ENCODE data around the gene XXYLT1. TPM values are rescaled to one million over a fixed set of nuclear protein-coding genes. Genes with fewer than 3 reads are reported as not detected.
A peak's percentile ranks its signal among the peaks of the same experiment; 100 is the strongest.

Gene XXYLT1
- total RNA-seq, 1 donor from 2014 or later: 18.4 TPM

GRCh38 chr3:195151866-195152541, 119.0 kb downstream of the XXYLT1 start:
- peak; percentile 82 for DNase-seq (ENCODE audit: low read depth)

- no peak for DNase-seq (ENCODE audit: low read depth)
Observed at GRCh38 chr3:195151402-195151801, 119.6 kb downstream of the XXYLT1 start.

GRCh38 chr3:195150181-195151118, 120.5 kb downstream of the XXYLT1 start:
- DNase-seq (ENCODE audit: low read depth): no peak

GRCh38 chr3:195149292-195150030, 121.5 kb downstream of the XXYLT1 start:
- no peak for DNase-seq (ENCODE audit: low read depth)

- DNase-seq (ENCODE audit: low read depth): no peak
Observed at GRCh38 chr3:195148549-195148948, 122.4 kb downstream of the XXYLT1 start.

- DNase-seq (ENCODE audit: low read depth): peak; percentile 11
Observed at GRCh38 chr3:195147649-195148080, 123.3 kb downstream of the XXYLT1 start.

- DNase-seq (ENCODE audit: low read depth): no peak
Observed at GRCh38 chr3:195146131-195146530, 124.8 kb downstream of the XXYLT1 start.

GRCh38 chr3:195145579-195145978, 125.4 kb downstream of the XXYLT1 start:
- no peak for DNase-seq (ENCODE audit: low read depth)

- DNase-seq (ENCODE audit: low read depth): no peak
Observed at GRCh38 chr3:195143221-195143620, 127.7 kb downstream of the XXYLT1 start.

- DNase-seq (ENCODE audit: low read depth): no peak
Observed at GRCh38 chr3:195142519-195142918, 128.4 kb downstream of the XXYLT1 start.

GRCh38 chr3:195140816-195141793, 129.9 kb downstream of the XXYLT1 start:
- DNase-seq (ENCODE audit: low read depth): no peak

GRCh38 chr3:195140410-195140809, 130.5 kb downstream of the XXYLT1 start:
- no peak for DNase-seq (ENCODE audit: low read depth)

- DNase-seq (ENCODE audit: low read depth): peak; percentile 56
Observed at GRCh38 chr3:195139876-195140240, 131.1 kb downstream of the XXYLT1 start.

- no peak for DNase-seq (ENCODE audit: low read depth)
Observed at GRCh38 chr3:195139091-195139875, 131.7 kb downstream of the XXYLT1 start.

GRCh38 chr3:195137638-195138588, 133.0 kb downstream of the XXYLT1 start:
- no peak for DNase-seq (ENCODE audit: low read depth)

GRCh38 chr3:195135917-195136316, 135.0 kb downstream of the XXYLT1 start:
- no peak for DNase-seq (ENCODE audit: low read depth)

GRCh38 chr3:195134431-195134830, 136.5 kb downstream of the XXYLT1 start:
- DNase-seq (ENCODE audit: low read depth): no peak

GRCh38 chr3:195133462-195133861, 137.5 kb downstream of the XXYLT1 start:
- no peak for DNase-seq (ENCODE audit: low read depth)

- DNase-seq (ENCODE audit: low read depth): no peak
Observed at GRCh38 chr3:195133013-195133412, 137.9 kb downstream of the XXYLT1 start.

Measured in renal cortical epithelial cell (primary cell).